Umbilical cord (tissue), 2 donors: ENCODE measurements around the gene CCDC85A. TPM values are rescaled to one million over a fixed set of nuclear protein-coding genes. Genes with fewer than 3 reads are reported as not detected.

Source experiments
- DNase-seq: peaks from one replicate; pipeline ENCODE4 v3.0.0-alpha.2; 2015; ENCODE audit warnings: low spot score
- total RNA-seq: library from RNA; depleted of rRNA; stranded (reverse); fragments of >200 nt; gene quantifications from one replicate; pipeline ENCODE4 v1.2.3, GENCODE V29; 2014; ENCODE audit warnings: low replicate concordance; ENCODE audit not compliant: insufficient read depth

CCDC85A gene
- total RNA-seq, 1 donor from 2014 or later: 8.4 TPM

GRCh38 chr2:56297671-56298070, 113.9 kb downstream of the CCDC85A start:
- no peak for DNase-seq

GRCh38 chr2:56299171-56299691, 115.4 kb downstream of the CCDC85A start:
- DNase-seq: peak; percentile 8

GRCh38 chr2:56309626-56310170, 125.9 kb downstream of the CCDC85A start:
- DNase-seq: peak; percentile 9

- no peak for DNase-seq
These were observed 129.7 kb downstream of the CCDC85A start for GRCh38 chr2:56313500-56313921.

GRCh38 chr2:56314371-56314770, 130.6 kb downstream of the CCDC85A start:
- DNase-seq: no peak

GRCh38 chr2:56314796-56315195, 131.0 kb downstream of the CCDC85A start:
- DNase-seq: peak; percentile 7

GRCh38 chr2:56315376-56315775, 131.6 kb downstream of the CCDC85A start:
- no peak for DNase-seq

GRCh38 chr2:56316011-56316410, 132.2 kb downstream of the CCDC85A start:
- DNase-seq: no peak

GRCh38 chr2:56318147-56318546, 134.4 kb downstream of the CCDC85A start:
- no peak for DNase-seq

GRCh38 chr2:56325661-56326345, 142.0 kb downstream of the CCDC85A start:
- no peak for DNase-seq

GRCh38 chr2:56326346-56326741, 142.6 kb downstream of the CCDC85A start:
- no peak for DNase-seq

GRCh38 chr2:56331810-56332209, 148.0 kb downstream of the CCDC85A start:
- DNase-seq: no peak

- DNase-seq: no peak
These were observed 150.2 kb downstream of the CCDC85A start for GRCh38 chr2:56333812-56334485.

GRCh38 chr2:56334622-56335021, 150.8 kb downstream of the CCDC85A start:
- DNase-seq: no peak

- no peak for DNase-seq
These were observed 151.3 kb downstream of the CCDC85A start for GRCh38 chr2:56335101-56335500.

GRCh38 chr2:56337342-56337741, 153.6 kb downstream of the CCDC85A start:
- no peak for DNase-seq

- no peak for DNase-seq
These were observed 154.4 kb downstream of the CCDC85A start for GRCh38 chr2:56338232-56338631.

- no peak for DNase-seq
These were observed 161.0 kb downstream of the CCDC85A start for GRCh38 chr2:56344771-56345170.

GRCh38 chr2:56347881-56348280, 164.1 kb downstream of the CCDC85A start:
- DNase-seq: no peak

- peak; percentile 8 for DNase-seq
These were observed 164.8 kb downstream of the CCDC85A start for GRCh38 chr2:56348392-56349210.

GRCh38 chr2:56357655-56358295, 174.0 kb downstream of the CCDC85A start:
- no peak for DNase-seq
